NK-92 (cell line): ENCODE results near the gene ANKRA2.
"Not testable (repeated sequence)": the region's sequence is repeated elsewhere in the genome, so short reads cannot be mapped to it uniquely, and the experiment has no call there.

Experiments used
- DNase-seq: peaks from one replicate; lab custom pipeline; 2025; ENCODE audit not compliant: unreplicated experiment; lab: John Stamatoyannopoulos, UW

Gene ANKRA2

DNA sequence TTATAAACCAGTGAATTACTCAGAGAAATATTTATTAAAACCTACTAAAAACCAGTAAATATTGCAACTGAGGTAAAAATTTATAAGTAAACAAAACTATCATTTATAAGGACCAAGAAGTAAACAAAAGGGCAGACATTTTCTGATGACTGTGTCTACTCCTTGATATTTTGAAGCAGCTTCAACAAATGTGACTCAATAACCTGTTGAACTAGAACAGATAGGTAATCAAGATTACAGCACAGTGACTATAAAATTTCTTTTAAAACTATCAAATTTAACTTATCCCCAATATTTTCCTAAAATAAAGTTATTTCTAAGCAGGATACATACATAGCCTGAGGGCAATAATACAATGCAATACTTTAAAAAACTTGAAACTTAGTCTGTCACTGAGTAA lies 12.8 kb downstream of the ANKRA2 start:
- DNase-seq: no peak

GRCh38 chr5:73550016-73550415 lies 15.4 kb downstream of the ANKRA2 start:
- DNase-seq: no peak

- DNase-seq: no peak
Observed at GRCh38 chr5:73545403-73545779, 20.0 kb downstream of the ANKRA2 start.

- no peak for DNase-seq
Observed at GRCh38 chr5:73544429-73545402, 20.7 kb downstream of the ANKRA2 start.

- no peak for DNase-seq
Observed at GRCh38 chr5:73542020-73542419, 23.4 kb downstream of the ANKRA2 start.

GRCh38 chr5:73540192-73540591 lies 25.2 kb downstream of the ANKRA2 start:
- DNase-seq: no peak

DNA sequence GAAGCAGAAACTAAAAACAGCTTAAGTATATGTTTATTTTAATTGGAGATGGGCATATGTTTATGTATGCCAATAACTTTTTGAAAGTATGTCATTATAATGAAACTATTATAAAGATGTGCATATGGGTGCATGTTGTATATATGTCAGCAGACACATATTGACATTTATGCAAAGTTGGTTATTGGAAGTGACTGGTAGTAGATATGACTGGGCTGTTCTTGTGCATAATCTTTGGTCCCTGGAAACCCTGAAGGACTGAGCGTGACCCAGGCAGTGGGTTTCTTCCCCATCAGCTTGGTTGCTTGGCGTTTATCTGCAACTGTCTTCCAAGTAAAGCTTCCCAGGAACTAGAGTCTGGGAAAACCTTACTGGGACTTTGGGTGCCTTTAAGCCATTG lies 25.7 kb downstream of the ANKRA2 start:
- no peak for DNase-seq

DNA sequence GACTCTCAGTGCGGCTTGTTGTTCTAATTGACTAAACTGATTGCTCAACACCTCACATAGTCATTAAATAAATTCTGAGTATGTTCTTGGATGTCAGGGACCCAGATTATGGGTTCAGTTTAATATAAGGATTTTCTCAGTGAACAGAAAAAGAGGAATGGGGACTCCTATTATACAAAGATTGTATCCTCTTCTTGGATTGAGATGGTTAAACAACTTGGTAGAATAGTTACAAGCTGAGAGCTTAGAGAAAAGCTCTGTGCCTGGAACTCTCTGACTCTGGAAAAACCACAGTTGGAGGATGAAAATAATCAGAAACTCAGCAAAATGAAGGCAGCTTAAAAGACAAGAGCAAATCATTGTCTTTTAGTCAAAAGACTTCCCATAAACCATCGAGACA lies 30.5 kb downstream of the ANKRA2 start:
- DNase-seq: no peak

DNA sequence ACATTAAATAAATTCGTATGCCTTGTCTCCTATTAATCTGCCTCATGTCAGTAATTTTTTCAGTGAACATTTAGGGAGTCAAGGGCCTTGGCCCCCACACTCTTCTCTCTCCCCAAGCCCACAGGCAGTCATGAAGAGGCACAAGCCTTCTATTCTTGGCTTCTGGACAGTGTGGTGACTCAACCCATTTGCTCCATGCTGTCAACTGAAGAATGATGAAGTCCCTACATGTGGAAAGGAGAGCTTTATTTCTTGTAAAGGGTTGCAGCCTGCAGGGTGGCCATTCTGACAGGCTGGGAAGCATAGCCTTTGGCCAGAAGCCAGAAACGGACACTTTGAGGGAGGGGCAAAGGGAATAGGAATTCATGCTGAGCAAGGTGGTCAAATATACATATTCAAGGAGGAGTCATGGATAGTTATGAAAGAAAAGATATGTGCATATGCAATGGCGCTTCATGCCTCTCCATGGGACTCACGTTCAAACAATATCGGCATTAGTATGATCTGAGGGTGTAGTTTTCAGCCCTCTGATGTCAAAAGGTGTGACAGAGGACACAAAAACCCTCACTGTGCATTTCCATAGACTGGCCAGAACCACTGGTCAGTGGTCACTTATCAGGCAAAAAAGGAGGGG lies 31.3 kb downstream of the ANKRA2 start:
- no peak for DNase-seq

- no peak for DNase-seq
Observed at GRCh38 chr5:73532195-73532594, 33.2 kb downstream of the ANKRA2 start.

- no peak for DNase-seq
Observed at GRCh38 chr5:73531356-73531755, 34.1 kb downstream of the ANKRA2 start.

- DNase-seq: no peak
Observed at GRCh38 chr5:73529081-73529480, 36.4 kb downstream of the ANKRA2 start.

DNA sequence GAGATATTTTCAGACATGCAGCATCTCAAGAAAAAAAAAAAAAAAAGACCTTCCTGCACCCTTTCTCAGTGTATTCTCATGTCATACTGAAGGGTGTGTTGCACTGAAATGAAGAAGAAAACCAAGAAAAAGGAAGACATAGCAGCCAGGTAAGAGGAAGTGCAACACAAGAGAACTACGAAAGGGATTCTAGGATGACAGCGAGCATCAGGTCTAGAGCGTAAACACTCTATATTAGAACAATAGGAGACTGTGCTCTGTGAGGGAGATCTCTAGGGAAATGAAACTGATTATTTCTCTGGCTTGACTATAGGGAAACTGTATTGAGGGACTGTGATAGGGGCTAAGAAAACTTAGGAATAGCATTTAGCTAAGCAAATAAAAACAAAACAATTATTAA lies 37.2 kb downstream of the ANKRA2 start:
- no peak for DNase-seq

DNA sequence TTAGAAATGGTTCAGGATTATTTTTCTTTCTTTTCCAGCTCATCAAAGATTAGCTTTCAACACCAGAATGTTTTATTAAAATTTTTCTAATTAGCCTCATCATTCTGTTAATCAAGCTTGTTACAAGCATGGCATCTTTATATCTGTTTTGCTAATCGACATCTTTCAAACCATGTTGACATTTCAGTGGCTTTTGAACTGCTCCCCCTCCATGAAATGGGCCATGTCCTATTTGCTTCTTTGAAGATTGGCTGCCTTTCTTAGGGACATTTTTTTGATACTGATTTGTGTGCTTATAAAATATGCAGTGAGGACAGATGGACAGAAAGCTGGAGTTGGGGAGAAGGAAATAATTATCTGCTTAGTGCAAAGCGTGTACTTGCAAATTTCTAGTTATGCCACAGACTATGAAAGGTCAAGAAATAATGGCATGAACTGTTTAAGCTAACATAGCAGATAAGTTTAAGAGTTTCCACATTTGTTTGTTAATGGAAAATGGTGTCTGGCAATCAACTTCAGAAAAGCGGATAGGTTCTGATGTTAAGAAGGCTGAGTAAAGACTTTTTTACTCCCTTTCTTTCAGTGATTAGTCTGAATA lies 39.7 kb downstream of the ANKRA2 start:
- DNase-seq: no peak

- no peak for DNase-seq
Observed at GRCh38 chr5:73523861-73524260, 41.6 kb downstream of the ANKRA2 start.

DNA sequence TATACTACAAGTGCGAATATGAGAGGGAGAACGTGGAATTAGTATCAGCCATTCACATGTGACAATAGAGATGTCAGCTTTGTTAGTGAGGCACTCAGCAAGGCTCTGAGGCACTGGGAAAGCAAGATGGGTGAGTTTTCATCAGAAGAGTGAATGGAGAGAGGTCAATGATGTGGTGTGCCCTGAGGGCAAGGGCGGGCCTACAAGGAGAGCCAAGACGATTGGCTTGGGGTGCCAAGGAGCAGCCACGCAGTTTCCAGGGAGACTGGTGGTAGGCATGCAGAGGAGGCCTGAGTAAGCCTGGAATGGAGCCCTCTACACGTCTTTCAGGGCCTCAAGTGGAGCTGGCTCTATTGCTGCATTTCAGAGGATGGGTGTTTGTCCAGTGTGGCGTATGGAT lies 42.5 kb downstream of the ANKRA2 start:
- no peak for DNase-seq

GRCh38 chr5:73519531-73520283 lies 45.7 kb downstream of the ANKRA2 start:
- no peak for DNase-seq

DNA sequence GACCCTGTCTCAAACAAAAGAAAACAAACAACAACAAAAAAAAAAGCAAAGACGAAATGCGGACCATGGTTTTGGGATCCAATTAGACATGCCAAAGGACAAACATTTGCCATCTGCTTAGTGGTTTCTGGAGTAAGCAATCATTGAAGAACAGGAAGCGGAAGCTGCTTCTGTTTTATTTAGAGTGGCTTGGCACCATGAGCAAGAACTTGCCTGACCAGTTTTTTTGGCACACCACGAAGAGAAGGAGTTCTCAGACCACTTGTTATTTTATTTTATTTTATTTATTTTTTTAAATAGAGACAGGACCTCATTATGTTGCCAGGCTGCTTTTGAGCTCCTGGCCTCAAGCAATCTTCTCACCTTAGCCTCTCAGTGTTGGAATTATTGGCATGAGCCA lies 50.2 kb downstream of the ANKRA2 start:
- no peak for DNase-seq

DNA sequence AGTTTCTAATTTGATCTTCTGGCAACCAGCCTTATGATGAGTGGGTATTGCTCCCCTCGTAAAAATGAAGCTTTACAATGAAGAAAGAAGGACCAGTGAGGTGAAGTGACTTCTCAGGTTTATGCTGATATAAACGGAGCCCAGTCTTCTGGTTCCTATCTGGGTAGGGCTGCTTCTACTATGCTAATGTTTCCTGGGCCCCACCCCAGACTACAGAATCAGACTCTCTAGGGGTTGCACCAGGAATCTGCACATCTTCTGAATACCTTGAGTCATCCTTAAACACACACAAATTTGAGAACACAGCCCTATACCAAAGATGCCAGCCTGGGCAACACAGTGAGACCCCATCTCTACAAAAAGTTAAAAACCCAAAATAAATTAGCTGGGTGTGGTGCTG lies 51.0 kb downstream of the ANKRA2 start:
- no peak for DNase-seq

- no peak for DNase-seq
Observed at GRCh38 chr5:73513996-73514395, 51.4 kb downstream of the ANKRA2 start.

- not testable (repeated sequence) for DNase-seq
Observed at GRCh38 chr5:73508521-73508920, 56.9 kb downstream of the ANKRA2 start.
